ENCODE results near the gene CLIP2.

CLIP2 gene

DNA sequence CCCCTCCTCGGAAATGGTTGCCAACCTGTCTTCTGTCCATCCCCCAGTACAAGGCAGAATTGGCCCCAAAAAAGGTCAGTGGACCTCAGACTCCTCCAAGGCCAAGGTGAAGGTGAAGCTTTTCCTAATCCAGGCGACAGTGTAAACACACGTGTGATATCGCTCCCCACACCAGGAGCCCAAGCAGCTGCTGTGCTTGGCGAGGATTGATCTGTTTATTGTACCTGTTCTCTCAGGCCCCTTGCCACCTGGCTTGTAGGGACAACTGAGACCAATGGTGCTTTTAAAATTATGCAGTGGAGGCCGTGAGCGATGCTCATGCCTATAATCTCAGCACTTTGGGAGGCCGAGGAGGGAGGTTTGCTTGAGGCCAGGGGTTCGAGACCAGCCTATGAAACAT, 98.4 kb downstream of the CLIP2 start:
- TF ChIP-seq, protein P1, sequence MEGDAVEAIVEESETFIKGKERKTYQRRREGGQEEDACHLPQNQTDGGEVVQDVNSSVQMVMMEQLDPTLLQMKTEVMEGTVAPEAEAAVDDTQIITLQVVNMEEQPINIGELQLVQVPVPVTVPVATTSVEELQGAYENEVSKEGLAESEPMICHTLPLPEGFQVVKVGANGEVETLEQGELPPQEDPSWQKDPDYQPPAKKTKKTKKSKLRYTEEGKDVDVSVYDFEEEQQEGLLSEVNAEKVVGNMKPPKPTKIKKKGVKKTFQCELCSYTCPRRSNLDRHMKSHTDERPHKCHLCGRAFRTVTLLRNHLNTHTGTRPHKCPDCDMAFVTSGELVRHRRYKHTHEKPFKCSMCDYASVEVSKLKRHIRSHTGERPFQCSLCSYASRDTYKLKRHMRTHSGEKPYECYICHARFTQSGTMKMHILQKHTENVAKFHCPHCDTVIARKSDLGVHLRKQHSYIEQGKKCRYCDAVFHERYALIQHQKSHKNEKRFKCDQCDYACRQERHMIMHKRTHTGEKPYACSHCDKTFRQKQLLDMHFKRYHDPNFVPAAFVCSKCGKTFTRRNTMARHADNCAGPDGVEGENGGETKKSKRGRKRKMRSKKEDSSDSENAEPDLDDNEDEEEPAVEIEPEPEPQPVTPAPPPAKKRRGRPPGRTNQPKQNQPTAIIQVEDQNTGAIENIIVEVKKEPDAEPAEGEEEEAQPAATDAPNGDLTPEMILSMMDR (IDR thresholded peaks at IDR 0.05), result no peak

DNA sequence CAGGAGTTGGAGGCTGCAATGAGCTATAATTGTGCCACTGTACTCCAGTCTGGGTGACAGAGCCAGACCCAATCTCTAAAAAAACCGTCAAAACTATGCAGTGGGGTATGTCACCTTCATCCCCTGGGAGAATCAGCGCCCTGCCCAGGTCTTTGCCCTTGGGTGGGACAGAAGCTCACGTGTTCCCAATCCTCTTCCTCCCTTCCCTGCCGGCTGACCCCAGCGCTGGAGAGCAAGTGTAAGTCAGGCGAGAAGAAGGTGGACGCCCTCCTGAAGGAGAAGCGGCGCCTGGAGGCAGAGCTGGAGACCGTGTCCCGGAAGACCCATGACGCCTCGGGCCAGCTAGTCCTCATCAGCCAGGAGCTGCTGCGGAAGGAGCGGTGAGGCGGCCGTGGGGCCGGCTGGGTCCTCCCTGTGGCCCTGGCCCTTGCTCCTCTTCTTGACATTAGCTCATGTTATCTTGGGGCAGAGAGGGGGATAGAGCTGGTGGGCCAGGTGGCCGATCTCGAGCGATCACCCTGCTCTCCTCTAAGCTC, 99.7 kb downstream of the CLIP2 start:
- TF ChIP-seq, protein P1 (IDR thresholded peaks at IDR 0.05), result no peak

DNA sequence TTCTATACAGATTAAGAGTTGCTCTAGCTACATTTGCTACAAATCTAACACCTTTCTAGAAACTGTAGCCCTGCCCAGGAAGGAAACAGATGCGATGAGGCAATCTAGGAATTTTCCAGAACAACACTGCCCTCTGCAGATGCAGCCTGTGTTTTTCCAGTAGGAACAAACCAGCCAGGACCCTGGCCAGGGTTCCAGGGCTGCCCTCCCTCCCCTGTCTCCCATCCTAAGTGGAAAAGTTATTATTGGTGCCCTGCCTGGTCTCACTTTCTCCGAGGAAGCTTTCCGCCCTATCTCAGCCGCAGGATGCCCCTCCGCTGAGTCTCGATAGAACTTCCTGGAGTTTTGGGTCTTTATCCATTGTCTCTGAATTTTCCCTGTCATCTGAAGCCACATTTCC, 104.5 kb downstream of the CLIP2 start:
- TF ChIP-seq, protein P1 (IDR thresholded peaks at IDR 0.05), result peak; percentile 39; the same call in 1 of the 2 replicates

DNA sequence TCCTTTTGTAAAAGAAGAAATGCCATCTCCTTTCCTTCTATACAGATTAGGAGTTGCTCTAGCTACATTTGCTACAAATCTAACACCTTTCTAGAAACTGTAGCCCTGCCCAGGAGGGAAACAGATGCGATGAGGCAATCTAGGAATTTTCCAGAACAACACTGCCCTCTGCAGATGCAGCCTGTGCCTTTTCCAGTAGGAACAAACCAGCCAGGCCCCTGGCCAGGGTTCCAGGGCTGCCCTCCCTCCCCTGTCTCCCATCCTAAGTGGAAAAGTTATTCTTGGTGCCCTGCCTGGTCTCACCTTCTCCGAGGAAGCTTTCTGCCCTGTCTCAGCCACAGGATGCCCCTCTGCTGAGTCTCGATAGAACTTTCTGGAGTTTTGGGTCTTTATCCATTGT, 105.4 kb downstream of the CLIP2 start:
- TF ChIP-seq, protein P1 (IDR thresholded peaks at IDR 0.05), result peak; percentile 23; the same call in 1 of the 2 replicates

DNA sequence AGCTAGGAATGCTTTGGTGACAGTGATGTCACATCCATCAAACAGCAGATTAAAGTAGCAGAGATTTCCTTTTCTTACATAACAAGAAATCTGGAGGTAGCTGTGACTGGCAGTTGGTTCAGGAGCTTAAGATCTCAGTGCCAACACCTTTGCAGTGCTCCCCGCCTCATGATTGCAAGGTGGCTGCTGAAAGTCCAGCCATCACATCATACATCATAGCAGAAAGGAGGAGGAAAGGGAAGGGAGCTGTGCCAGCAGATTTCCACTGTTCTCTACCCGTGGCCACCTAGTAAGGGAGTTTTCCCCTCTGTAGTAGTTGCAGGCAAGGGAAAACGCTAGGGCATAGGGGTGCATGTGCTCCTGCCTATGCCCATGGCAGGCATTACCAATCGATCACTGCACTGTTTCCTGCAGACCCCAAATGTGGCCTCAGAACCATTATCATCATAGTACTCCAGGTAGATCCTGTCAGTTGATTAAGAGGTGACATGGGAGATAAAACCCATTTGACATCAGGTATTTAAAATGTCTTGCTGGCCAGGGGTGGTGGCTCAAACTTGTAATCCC, 106.6 kb downstream of the CLIP2 start:
- TF ChIP-seq, protein P1 (IDR thresholded peaks at IDR 0.05), result no peak

DNA sequence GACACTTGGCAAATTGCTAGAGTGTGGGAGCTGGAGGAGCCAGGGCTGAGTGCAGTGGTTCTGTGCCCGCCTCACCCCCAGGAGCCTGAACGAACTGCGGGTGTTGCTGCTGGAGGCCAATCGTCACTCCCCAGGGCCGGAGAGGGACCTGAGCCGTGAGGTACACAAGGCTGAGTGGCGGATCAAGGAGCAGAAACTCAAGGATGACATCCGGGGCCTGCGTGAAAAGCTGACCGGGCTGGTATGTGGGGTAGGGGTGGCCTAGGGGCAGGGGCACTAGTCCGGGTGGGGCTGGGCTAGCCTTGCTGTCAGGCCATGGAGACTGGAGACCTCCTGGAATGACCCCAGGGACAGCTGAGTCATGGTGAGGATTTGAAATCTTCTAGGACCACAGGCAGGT, 107.8 kb downstream of the CLIP2 start:
- TF ChIP-seq, protein P1 (IDR thresholded peaks at IDR 0.05), result no peak

DNA sequence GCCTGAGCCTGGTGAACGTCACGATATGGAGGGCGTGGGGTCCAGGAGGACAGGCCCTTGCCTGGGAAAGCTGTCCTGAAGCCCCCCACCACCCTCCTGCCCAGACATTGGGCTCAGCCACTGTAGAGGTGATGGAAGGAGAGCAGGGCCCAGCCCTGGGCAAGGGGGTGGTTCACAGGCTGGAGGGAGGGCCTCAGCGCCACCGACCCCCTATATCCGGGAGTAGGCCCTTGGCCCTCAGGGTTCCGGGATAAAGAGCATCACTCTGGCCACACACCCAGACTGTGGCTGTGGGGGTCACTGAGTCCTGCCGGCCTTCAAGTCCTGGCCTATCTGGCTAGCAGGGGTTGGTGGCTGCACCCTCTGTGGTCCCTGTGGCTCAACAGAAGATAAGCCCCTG, 109.2 kb downstream of the CLIP2 start:
- TF ChIP-seq, protein P1 (IDR thresholded peaks at IDR 0.05), result no peak

DNA sequence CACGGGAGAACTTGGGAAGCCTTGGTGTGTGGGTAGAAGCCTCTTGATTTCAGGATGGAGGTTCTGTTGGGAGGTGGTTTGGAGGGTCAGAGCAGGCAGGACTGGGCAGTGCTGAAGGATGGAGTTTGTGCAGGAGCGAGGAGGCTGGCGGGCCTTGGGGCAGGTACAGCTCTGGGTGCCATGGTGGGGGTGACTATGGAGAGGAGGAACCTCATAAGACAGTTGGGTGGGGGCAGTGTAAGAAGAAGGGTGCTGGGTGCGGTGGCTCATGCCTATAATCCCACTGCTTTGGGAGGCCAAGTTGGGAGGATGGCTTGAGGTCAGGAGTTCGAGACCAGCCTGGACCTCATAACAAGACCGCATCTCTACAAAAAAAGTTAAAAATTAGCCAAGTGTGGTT, 109.8 kb downstream of the CLIP2 start:
- TF ChIP-seq, protein P1 (IDR thresholded peaks at IDR 0.05), result no peak

All from LNCAP (cell line).